ENCODE data around the gene SMTNL1.

The SMTNL1 gene

DNA sequence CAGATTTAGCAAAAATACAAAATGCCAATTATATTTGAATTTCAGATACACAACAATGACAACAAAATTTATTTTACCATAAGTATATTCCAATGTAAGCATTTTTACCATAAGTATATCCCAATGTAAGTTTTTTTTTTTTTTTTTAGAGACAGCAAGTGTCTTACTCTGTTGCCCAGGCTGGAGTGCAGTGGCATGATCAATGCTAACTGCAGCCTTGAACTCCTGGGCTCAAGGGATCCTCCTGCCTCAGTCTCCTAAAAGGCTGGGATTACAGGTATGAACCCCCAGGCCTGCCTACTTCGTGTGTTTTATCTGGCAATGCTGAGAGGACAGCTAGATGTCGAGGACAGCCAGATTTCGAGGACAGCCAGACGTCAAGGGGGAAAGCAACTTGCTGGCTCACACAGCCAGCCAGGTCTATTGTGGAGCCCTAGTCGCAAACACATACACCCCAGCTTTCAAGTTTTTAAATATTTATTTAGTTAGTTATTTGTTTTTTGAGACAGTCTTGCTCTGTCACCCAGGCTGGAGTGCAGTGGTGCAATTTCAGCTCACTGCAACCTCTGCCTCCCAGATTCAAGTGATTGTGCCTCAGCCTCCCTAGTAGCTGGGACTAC, 59.0 kb downstream of the SMTNL1 start:
- DNase-seq: no peak

DNA sequence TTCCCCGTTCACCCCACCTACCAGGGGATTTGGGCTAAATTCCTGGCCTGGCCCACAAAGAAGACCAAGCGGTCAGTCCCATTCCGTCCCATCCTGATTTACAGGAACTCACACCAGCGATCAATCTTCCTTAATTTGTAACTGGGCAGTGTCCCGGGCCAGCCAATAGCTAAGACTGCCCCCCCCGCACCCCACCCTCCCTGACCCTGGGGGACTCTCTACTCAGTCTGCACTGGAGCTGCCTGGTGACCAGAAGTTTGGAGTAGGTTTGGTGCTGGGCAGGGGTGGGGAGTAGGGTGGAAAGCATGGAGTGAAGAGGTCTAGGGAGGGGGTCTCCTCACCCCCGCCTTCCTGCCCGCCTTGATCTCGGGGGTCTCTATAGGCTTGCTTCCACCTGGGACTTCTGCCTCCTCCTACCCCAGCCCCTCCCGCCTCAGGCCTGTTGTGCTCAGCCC, 60.1 kb downstream of the SMTNL1 start, which contains the start of gene SERPING1:
Gene SERPING1 (plus strand): TSS at position 225 of the 455 bp plus-strand sequence. CDS start 586 bp downstream, outside the sequence.
- DNase-seq: no peak

DNA sequence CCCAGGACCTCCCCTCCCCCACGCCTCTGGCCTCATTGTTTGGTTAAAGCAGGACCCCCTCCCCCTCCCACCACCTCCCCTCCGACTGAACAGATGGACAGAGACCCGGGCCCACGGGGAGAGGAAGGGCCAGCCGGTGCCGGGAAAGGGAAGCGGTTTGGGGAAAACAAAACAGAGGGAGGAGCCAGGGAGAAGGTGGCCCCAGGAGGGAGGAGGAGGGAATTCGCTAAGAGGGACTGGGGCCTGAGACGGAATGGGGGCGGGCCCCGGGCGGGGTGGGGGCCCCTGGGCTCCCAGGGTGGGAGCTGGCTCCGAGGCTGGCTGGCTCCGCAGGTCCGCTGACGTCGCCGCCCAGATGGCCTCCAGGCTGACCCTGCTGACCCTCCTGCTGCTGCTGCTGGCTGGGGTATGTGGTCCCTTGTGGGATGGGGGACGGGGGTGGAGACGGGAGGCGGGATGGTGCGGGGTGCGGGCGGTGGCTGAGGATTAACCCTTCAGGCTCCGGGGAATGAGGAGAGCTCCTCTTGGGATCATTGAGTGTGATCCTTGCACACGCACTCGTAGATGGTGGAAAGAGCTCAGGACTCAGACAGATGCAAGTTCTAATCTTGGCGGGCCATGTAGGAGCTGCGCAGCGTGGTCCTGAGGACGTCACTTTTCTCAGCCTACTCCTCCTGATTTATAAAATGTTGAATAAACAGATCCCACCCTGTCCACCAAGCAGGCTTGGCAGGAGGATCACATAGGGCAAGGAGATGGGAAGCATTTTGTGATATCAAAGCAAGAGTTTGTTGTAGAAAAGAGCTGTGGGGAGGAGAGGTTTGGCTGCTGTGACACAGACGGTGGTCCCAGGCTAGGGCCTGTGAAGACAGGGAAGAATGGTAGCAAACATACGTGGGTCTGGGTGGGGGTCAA, 60.8 kb downstream of the SMTNL1 start:
- DNase-seq: no peak

DNA sequence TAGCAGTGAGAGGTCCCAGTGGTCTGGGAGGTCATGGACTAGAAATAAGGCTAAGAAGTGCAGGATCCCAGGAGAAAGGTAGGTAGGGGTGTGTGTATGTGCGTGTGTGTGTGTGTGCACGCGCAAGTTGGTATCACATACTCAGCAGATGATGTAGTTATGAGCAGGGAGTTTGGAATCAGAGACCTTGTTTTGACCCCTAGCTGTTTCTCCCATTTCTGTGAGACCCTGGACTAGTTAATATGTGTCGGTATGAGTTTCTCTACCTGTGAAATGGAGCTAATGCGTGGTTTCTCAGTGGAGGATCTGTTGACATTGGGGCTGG, 61.4 kb downstream of the SMTNL1 start:
- DNase-seq: no peak

DNA sequence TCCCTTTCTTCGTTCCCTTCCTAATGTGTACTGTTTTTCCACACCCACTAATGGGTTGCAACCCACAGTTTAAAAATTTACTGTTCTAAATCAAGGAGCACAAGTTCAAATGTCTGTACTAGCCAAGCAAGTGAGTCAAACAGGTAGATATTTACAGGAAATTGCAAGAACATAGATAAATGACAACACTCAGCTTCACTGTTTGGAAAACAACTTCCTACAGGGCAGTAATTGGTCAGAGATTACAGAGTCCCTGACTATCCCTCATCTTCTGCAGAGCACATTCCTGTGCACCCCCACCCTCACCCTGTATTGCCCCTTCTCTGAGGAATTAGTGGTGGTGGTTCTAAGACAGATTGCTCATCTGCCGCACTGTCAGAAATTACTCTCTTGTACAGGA, 62.0 kb downstream of the SMTNL1 start:
- no peak for DNase-seq
